GM10266 (cell line): ENCODE results near the gene GRIK1.

Experiments used
- DNase-seq: peaks from one replicate; pipeline ENCODE4 v3.0.0; 2012; ENCODE audit errors: extremely low spot score
- TF ChIP-seq, protein P1 (sequence below): IDR thresholded peaks from 2 replicates; pipeline ENCODE4 v1.5.1; 2012; ENCODE audit warnings: mild to moderate bottlenecking, low read depth; ENCODE audit not compliant: control insufficient read depth, insufficient read depth; ENCODE audit errors: missing control alignments

The GRIK1 gene

DNA sequence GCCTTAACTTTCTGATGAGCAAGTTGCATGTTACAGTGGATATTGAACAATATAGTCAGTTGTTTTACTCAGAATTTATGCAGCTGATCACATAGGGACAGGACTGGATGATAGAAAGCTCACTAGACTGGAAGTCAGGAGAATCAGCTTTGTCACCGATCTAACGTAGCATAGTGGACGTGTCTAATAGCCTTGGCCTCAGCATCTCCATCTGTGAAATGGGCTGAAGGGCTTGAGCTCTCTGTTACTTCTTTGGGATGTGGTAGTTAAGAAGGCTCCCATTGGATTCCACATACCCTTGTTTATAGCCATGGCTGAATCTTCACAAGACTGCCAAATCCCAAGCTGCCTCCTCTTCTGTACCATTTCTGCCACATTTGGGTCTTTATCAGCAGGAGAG is 190.6 kb downstream of the GRIK1 start:
- no peak for DNase-seq
- TF ChIP-seq, protein P1, sequence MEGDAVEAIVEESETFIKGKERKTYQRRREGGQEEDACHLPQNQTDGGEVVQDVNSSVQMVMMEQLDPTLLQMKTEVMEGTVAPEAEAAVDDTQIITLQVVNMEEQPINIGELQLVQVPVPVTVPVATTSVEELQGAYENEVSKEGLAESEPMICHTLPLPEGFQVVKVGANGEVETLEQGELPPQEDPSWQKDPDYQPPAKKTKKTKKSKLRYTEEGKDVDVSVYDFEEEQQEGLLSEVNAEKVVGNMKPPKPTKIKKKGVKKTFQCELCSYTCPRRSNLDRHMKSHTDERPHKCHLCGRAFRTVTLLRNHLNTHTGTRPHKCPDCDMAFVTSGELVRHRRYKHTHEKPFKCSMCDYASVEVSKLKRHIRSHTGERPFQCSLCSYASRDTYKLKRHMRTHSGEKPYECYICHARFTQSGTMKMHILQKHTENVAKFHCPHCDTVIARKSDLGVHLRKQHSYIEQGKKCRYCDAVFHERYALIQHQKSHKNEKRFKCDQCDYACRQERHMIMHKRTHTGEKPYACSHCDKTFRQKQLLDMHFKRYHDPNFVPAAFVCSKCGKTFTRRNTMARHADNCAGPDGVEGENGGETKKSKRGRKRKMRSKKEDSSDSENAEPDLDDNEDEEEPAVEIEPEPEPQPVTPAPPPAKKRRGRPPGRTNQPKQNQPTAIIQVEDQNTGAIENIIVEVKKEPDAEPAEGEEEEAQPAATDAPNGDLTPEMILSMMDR, result no peak

DNA sequence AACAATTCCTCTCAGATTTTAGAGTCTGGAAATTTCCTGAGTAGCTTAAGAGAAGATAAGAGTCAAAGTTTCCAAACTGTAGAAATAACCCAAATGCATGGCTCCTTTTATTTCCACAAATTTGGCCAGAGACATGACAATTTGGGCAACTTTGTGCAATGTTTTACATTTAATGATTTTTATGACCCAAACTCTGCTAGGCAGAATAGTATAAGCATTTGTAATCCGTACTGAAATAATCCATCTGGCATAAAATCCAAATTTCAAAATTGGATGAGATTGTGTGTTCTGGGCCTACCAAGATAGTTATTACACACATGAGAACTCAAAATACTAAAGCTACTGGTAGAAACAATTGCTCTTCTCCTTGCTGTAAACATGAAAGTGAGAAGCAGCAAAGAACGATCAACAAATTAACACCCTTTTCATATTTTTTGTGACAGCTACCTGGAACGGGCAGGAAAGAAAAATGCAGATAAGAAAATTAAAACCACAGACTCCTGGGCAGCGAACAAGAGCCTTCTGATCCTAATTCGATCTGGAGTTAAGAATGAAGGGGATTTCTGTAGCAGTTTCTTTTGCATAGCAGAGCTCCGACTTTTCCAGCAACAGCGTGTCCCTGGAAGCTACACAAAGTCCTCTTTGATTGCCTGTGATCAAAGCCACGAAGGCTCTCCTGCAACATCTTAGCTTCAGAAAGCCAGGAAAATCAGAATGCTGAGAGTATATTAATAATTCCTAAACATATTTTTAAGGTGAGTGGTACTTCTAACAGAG is 191.2 kb downstream of the GRIK1 start:
- TF ChIP-seq, protein P1, result no peak
- no peak for DNase-seq

DNA sequence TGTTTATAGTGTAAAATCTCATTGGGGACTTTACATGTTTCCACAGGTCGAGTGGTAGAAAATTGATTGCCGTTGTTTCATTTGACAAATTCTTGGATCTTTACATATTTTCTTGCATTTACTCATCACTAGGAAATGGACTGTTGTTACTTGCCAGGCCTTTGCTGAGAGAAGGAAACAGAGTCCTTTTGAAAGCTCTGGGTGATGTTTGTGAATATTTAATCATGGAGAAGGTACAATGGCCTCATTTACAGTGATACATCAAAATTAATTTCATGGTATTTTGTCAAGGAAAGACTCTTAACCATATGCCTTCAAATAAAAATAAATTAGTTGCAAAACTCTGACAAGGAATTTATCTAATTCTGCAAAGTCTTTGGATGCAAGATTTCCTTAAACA is 198.0 kb downstream of the GRIK1 start:
- TF ChIP-seq, protein P1, result no peak
- DNase-seq, result no peak

DNA sequence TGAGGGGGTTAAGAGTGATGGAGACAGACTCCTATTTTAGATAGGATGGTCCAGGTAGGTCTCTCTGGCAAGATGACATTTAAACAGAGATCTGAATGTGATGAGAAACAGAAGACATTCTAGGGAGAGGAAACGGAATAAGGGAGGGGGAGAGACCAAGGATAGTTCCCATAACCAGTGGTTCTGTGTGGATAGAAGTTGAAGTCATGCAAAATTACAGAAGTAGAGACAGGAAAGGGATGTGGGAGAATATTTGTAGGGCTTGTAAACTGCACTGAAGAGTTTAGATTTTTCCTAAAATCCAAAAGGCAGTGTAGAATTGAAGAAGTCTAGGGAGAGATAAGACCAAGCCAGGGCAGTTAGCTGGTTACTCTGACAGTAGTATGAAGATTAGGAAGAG is 200.6 kb downstream of the GRIK1 start:
- no peak for DNase-seq
- TF ChIP-seq, protein P1, result no peak

DNA sequence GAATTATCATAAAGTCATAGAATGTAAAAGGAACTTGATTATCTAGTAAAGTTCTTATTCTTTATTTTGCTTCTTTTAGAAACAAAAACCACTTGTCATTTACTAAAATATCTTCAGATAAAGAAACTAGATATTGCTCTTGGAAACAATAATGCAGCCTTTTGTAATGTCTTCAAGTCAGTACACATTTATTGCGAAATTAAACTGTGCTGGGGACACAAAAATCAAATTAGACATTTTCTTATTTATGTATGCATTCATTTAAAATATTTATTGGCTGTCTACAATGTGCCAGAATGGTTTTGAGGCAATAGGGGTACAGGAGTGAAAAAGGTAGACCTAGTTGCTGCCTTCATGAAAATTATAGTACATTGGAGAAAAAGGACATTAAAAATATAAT is 201.1 kb downstream of the GRIK1 start:
- TF ChIP-seq, protein P1, result no peak
- DNase-seq, result no peak

DNA sequence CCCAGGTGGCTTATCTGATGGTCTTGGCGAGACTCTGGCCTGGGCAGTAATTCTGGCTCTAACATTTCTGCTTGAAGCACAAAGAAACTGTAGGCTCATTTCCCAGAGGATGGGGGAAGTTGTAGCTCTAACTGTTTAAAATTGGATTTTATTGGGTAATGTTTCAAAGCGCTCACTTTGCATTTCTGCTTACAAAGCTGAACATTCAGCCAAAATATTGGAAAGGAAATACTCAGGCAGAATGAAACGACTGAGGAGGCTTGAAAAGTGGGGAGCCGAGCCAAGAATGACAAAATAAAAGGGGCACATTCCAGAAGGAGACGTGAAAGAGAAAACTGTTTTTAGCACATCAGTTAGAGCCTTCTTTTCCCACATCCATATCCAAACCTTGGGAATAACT is 202.6 kb downstream of the GRIK1 start:
- DNase-seq, result no peak
- TF ChIP-seq, protein P1, result no peak

DNA sequence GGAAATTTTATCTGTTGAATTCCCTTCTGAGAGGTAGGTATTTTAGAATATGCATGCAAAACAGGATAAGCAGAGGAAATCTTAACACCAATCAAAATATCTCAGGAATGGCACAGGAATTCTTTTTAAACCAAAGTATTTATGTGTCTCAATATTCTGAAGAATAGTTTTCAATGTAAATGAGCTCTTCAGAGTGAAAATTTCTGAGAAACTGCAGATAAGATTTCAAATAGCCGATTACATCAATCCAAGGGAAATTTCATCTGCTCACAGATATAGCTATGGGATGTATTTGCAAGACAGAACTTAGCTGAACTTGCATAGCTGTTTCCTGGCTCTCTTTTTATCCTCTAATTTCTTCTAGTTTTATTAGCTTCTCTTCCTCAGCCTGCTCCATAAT is 209.5 kb downstream of the GRIK1 start:
- no peak for DNase-seq
- TF ChIP-seq, protein P1, result no peak
